Activated CD4-positive, alpha-beta memory T cell treated with anti-CD3 and anti-CD28 coated beads for 36 hours (primary cell): ENCODE measurements around the gene PGD. TPM values are rescaled to one million over a fixed set of nuclear protein-coding genes. Genes with fewer than 3 reads are reported as not detected.
"Not testable (repeated sequence)": the region's sequence is repeated elsewhere in the genome, so short reads cannot be mapped to it uniquely, and the experiment has no call there.

Experiments
- CTCF ChIA-PET: fragments of 350-600 bp; sonication (Branson Sonifier 250); formaldehyde crosslinking; loops from one replicate; lab custom pipeline; 2021; ENCODE audit warnings: antibody characterized with exemption, inconsistent platforms; lab: Charles Lee
- POLR2A ChIA-PET: fragments of 350-600 bp; sonication (Branson Sonifier 250); formaldehyde crosslinking; loops from one replicate; lab custom pipeline; 2021; ENCODE audit warnings: antibody characterized with exemption; lab: Charles Lee
- DNase-seq: peaks from one replicate; pipeline ENCODE4 v3.0.0-alpha.2; 2020
- H3K27ac Mint-ChIP-seq: one replicate; pipeline ENCODE4 v1.8.0; 2021; ENCODE audit warnings: mixed read lengths
- H3K27me3 Mint-ChIP-seq: one replicate; pipeline ENCODE4 v1.8.0; 2021; ENCODE audit warnings: mixed read lengths
- H3K36me3 Mint-ChIP-seq: one replicate; pipeline ENCODE4 v1.8.0; 2021; ENCODE audit warnings: mixed read lengths
- H3K4me1 Mint-ChIP-seq: one replicate; pipeline ENCODE4 v1.8.0; 2021; ENCODE audit warnings: low read depth, mixed read lengths
- H3K4me3 Mint-ChIP-seq: one replicate; pipeline ENCODE4 v1.8.0; 2021; ENCODE audit warnings: mild to moderate bottlenecking, mixed read lengths
- H3K9me3 Mint-ChIP-seq: one replicate; pipeline ENCODE4 v1.8.0; 2021; ENCODE audit warnings: mixed read lengths
- intact Hi-C: fragments of 100-400 bp; cut with micrococcal nuclease; formaldehyde crosslinking; loops from one replicate; pipeline ENCODE4 v1.15.1; 2023
- total RNA-seq, 2 experiments: library from RNA; stranded (reverse); gene quantifications; one replicate each; pipeline ENCODE4 v1.2.3, GENCODE V29; 2021

Gene PGD
- total RNA-seq = 10 to 100 TPM; 94.6 to 96.7 TPM

DNA sequence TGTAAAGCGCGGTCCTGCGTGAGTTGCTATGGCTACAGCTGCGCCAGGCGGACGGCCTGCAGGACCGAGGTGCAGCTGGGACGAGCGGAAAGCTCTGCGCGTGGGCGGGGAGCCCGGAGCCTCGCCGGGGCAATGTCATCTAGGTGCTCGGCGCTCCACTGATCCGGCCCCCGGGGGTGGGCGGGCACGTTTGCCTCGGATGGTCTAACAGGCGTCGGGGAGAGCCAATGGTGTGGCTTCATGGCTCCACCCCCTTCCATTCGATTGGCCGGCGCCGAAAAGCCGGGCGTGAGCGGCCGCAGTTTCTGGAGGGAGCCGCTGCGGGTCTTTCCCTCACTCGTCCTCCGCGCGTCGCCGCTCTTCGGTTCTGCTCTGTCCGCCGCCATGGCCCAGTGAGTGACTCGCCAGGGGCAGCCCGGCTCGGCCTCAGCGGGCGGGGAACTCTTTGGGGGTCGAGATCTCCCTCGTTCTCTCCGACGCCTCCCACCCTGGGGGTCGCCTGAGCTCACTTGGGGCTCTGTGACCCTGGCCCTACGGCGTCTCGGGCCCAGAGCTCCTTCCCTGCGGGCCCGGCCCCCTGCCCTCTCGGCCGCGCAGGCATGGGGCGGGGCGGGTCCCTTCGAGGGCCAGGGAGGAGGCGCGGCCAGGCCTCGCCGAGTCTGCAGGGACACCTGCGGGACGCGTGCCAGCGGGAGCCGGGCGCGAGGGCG is at the start of gene PGD:
TSS of gene PGD (plus strand) at position 331 of the 710 bp plus-strand sequence. CDS start at position 385, 54 bp downstream.
- POLR2A ChIA-PET = interaction anchor here (1.0 to 1.1 kb wide), 2 partner anchors 31 to 189 kb away, joined by 3 read pairs; partner anchors contain the start of genes CENPS and KIF1B
- Mint-ChIP-seq H3K9me3 (no peaks in the 10 kb centered on the region), H3K4me3 (peak within 1 kb of the TSS; percentile 88), H3K27me3 (no peaks in the 10 kb centered on the region), H3K27ac (peak within 1 kb of the TSS; percentile 55), H3K4me1 (peaks cover 25% of the 10 kb centered on the region), H3K36me3 (peaks cover 16% of the 10 kb centered on the region)
- CTCF ChIA-PET = interaction anchor here (0.7 to 1.8 kb wide), 4 partner anchors 11 to 188 kb away, joined by 3 to 5 read pairs (median 4); partner anchors contain the start of genes CENPS and KIF1B
- DNase-seq = peak; percentile 99
- intact Hi-C loops = loop anchor here (1.0 to 2.0 kb wide), 3 partner anchors 29 to 366 kb away; partner anchors contain the start of genes PEX14 and UBE4B

DNA sequence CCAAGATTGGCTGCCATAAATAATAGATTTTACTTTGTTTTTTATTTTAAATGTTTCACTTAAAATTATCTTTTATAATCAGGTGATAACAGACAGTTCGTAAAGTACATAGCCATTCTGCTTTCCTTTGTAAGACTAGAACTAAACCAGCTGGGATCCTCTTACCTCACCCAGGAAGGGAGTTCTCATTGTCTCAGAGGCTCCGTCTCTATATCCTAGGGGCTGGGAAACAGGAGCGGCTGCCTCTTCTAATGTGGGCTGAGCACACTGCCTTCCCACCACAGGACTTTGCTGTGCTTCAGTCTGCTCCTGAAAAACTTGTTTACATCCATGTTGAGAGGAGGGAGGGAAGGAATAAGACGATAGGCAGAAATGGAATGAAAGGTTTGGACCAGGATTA is 45.6 kb upstream of the PGD start:
- Mint-ChIP-seq H3K4me1 (no peaks in the 10 kb centered on the region), H3K4me3 (no peak overlapping the region), H3K36me3 (peaks cover 7% of the 10 kb centered on the region), H3K27ac (no peak overlapping the region), H3K9me3 (no peaks in the 10 kb centered on the region), H3K27me3 (no peaks in the 10 kb centered on the region)
- CTCF ChIA-PET = no interaction called here
- no peak for DNase-seq
- intact Hi-C loops = no loop called here
- POLR2A ChIA-PET = no interaction called here

DNA sequence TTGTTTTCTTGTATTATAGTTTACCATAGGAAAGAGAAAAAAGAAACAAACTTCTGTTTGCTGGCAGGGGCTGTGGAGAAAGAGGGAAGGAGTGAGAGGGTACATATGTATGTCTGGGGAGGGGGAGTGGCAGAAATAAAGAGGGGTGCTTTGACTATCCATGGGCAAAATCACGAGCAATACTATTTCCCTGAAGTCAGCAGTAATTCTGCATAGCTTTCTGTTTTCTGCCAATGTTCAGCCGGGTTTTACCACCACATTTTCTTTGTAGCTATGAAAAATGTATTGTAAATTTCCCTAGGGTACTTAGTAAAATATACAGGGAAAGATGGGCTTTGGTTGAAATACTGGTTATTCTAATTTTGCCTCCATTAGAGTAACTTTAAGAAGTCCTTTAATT is 45.2 kb upstream of the PGD start:
- no peaks in the 10 kb centered on the region for H3K27me3 Mint-ChIP-seq
- CTCF ChIA-PET = no interaction called here
- no peak for DNase-seq
- intact Hi-C loops = no loop called here
- H3K4me3 Mint-ChIP-seq = no peak overlapping the region
- H3K9me3 Mint-ChIP-seq = no peaks in the 10 kb centered on the region
- H3K4me1 Mint-ChIP-seq = no peaks in the 10 kb centered on the region
- POLR2A ChIA-PET = no interaction called here
- H3K27ac Mint-ChIP-seq = no peak overlapping the region
- peaks cover 4% of the 10 kb centered on the region for H3K36me3 Mint-ChIP-seq

DNA sequence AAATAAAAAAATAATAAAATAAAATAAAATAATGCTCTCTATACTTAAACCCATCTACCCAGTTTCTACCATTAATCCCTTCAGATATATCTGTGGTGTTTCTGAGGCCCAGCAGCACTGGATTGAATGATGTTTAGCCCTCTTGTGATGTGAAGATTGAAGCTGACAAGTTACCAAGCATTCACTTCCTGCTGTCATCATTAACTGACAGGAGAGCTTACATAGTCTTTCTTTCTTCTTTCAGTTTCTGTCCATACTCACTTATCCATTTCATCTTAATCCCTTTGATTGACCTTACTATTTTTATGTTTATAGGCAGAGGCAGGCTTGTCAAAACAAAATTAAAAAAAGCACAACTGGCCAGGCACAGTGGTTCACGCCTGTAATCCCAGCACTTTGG is 38.8 kb upstream of the PGD start:
- Mint-ChIP-seq H3K36me3 (peaks cover 11% of the 10 kb centered on the region), H3K4me1 (no peaks in the 10 kb centered on the region), H3K27me3 (no peaks in the 10 kb centered on the region), H3K4me3 (no peak overlapping the region), H3K27ac (peak overlapping the region; percentile 0), H3K9me3 (no peaks in the 10 kb centered on the region)
- DNase-seq = no peak
- CTCF ChIA-PET = interaction anchor here (1.8 kb wide), 1 partner anchor 151 kb away, joined by 5 read pairs; no protein-coding TSS in a partner anchor
- intact Hi-C loops = no loop called here
- POLR2A ChIA-PET = no interaction called here

DNA sequence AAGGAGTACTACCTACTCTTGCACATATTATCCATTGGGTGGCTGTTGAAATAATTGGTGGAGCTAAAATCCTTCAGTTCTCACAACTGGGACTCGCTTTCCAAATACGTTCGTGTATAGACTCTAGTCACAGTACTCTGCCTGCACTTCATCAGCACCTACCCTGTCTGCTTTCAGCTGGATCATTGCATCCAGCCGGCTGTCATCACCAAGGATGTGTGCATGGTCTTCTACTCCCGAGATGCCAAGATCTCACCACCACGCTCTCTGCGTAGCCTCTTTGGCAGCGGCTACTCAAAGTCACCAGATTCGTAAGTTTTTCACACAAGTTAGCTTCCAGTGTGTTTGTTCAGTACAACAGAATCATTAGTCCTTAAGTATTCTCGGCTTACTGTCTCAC is 37.3 kb upstream of the PGD start:
- no peaks in the 10 kb centered on the region for H3K9me3 Mint-ChIP-seq
- H3K27ac Mint-ChIP-seq = no peak overlapping the region
- H3K36me3 Mint-ChIP-seq = peaks cover 11% of the 10 kb centered on the region
- H3K4me3 Mint-ChIP-seq = no peak overlapping the region
- H3K4me1 Mint-ChIP-seq = no peaks in the 10 kb centered on the region
- no peak for DNase-seq
- H3K27me3 Mint-ChIP-seq = no peaks in the 10 kb centered on the region
- ChIA-PET POLR2A (no interaction called here), CTCF (interaction anchor here (0.6 kb wide), 1 partner anchor 247 kb away, joined by 3 read pairs; no protein-coding TSS in a partner anchor)
- intact Hi-C loops = no loop called here

DNA sequence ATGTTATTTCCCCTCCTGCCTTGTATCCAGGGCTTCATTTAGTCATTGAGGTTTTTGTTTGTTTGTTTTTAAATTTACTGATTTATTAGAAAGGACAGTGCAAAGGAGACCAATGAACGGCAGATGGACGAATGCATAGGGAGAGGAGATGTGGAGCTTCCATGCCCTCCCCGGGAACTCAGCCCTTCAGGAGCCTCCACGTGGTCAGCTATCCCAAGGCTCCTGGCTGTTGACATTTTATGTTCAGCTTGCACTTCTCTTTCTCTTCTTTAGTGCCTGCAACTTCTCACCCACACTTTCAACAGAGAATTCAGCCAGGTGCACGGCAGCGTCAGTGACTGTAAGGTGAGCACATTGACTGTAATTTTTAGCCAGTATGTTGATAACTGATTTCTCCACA is 30.7 kb upstream of the PGD start:
- intact Hi-C loops = no loop called here
- DNase-seq = no peak
- ChIA-PET CTCF (no interaction called here), POLR2A (no interaction called here)
- Mint-ChIP-seq H3K27me3 (no peaks in the 10 kb centered on the region), H3K4me3 (no peak overlapping the region), H3K36me3 (peaks cover 6% of the 10 kb centered on the region), H3K9me3 (no peaks in the 10 kb centered on the region), H3K4me1 (no peaks in the 10 kb centered on the region), H3K27ac (no peak overlapping the region)

DNA sequence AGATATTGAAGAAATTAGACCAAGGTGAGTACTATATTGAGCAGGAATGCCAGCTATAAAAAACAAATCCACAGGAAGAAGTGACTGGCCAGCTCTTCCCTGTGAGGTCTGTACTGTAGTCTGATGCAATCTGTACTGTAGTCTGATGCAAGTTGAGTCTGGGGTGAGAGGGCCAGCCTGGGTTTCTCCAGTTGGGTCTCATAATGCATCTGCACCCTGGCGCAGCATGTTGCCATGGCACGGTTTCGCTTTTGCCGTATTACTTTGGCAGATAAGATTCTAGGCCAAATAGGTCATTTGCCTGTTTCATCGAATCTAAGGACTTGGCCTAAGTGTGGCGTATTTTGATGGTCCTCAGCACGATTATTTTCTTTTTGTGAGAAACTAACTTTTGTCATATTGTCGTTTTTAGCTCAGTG is 24.4 kb upstream of the PGD start:
- peaks cover 13% of the 10 kb centered on the region for H3K36me3 Mint-ChIP-seq
- no peaks in the 10 kb centered on the region for H3K4me1 Mint-ChIP-seq
- no peak overlapping the region for H3K4me3 Mint-ChIP-seq
- no peaks in the 10 kb centered on the region for H3K9me3 Mint-ChIP-seq
- H3K27ac Mint-ChIP-seq = no peak overlapping the region
- intact Hi-C loops = no loop called here
- H3K27me3 Mint-ChIP-seq = no peaks in the 10 kb centered on the region
- ChIA-PET CTCF (no interaction called here), POLR2A (no interaction called here)
- DNase-seq = no peak

DNA sequence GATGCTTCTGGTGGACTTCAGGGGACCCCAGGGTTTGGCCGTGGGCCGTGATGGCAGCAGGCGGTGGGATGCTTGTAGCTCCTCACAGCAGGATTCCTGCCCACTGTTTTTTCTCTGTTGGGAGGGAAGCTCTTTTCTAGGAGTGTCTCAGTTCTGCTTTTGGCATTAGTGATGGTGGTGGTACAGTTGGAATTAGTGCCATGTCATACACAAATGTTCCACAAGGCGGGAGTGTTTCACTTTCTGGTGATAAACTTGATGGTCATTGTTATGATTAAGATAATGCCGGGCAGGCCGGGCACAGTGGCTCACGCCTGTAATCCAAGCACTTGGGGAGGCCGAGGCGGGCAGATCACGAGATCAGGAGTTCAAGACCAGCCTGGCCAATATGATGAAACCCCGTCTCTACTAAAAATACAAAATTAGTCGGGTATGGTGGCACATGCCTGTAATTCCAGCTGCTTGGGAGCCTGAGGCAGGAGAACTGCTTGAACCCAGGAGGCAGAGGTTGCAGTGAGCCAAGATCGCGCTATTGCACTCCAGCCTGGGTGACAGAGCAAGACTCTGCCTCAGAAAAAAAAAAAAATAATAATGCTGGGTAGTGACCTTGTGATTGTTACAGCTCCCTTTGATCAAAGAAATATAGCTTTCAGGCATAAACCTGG is 21.4 kb upstream of the PGD start:
- peak; percentile 26 for DNase-seq
- CTCF ChIA-PET = interaction anchor here (0.7 to 1.4 kb wide), 3 partner anchors 50 to 193 kb away, joined by 3 read pairs; no protein-coding TSS in a partner anchor
- POLR2A ChIA-PET, H3K36me3 Mint-ChIP-seq, H3K4me3 Mint-ChIP-seq, H3K4me1 Mint-ChIP-seq, H3K9me3 Mint-ChIP-seq, H3K27ac Mint-ChIP-seq, H3K27me3 Mint-ChIP-seq: not testable (repeated sequence)
- intact Hi-C loops = loop anchor here (2.0 kb wide), 1 partner anchor 51 kb away; no protein-coding TSS in a partner anchor

DNA sequence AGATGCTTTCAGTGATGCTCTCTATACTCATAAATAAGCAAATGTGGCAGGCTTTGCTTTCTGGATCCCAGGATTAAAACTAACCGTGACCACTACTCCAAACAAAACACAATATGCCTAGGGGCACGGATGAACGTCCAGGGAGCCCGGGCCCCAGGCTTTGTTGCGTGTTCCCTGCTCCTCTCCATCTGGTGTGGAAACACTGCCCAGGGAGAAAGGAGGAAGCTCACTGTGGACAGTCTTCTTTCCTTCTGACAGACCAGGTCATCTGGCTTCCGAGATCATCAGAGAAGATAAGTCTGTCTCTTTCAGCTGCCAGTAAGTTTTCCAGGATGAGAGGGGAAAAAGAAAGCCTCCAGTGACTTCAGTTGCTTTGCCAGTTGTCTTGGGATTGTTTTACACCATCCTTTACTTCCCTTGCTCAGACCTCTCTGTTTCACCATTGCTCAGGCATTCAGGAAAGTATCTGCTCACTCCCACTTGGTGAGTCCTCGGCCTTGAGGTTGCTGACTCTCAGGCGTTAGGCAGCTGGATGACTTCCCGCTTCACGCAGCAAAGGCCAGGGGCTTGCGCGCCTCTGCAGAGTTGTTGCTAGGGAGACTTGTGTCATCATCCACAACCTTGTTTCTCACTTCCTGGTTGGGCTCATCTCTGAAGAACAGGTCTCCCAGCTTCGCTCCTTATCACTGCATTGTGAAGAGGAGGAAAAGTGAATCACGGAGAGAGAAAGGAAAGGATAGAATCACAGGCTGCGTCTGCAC is 20.6 kb upstream of the PGD start:
- POLR2A ChIA-PET = no interaction called here

DNA sequence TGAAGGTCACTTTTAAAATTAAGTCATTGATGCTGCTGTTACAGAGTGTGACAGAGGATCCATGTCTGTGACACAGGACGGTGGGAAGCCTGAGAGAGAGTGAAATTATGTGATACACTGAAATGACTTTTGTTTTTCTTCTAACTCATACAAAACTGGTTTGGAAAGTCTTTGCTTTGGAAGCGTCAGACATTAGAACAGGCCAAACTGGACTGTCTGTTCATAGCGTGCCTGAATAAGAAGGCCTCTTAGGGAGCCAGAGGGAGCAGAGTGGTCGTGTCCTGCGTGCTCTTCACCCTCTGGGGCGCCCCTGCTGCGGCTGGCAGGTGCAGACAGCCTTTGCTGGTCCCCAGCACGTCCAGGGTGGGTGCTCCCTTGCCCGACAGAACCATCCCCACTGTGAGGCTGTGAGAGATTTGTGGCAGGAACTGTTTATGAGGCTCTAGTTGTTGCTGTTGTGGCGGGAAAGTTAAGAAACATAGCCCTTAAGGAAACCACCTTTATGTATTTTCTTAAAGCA is 19.7 kb upstream of the PGD start:
- ChIA-PET CTCF (no interaction called here), POLR2A (no interaction called here)
- no peak for DNase-seq
- no peak overlapping the region for H3K4me3 Mint-ChIP-seq
- no peaks in the 10 kb centered on the region for H3K4me1 Mint-ChIP-seq
- no peaks in the 10 kb centered on the region for H3K27me3 Mint-ChIP-seq
- H3K9me3 Mint-ChIP-seq = no peaks in the 10 kb centered on the region
- H3K36me3 Mint-ChIP-seq = peaks cover 4% of the 10 kb centered on the region
- no peak overlapping the region for H3K27ac Mint-ChIP-seq
- intact Hi-C loops = no loop called here

More for the DNA sequence above, 20.6 kb upstream of the PGD start:
- Mint-ChIP-seq H3K36me3 (peaks cover 7% of the 10 kb centered on the region), H3K27me3 (no peaks in the 10 kb centered on the region), H3K4me1 (no peaks in the 10 kb centered on the region), H3K4me3 (no peak overlapping the region), H3K27ac (no peak overlapping the region), H3K9me3 (no peaks in the 10 kb centered on the region)
- DNase-seq = no peak
- CTCF ChIA-PET = interaction anchor here (0.7 to 1.4 kb wide), 3 partner anchors 49 to 194 kb away, joined by 3 read pairs; no protein-coding TSS in a partner anchor
- intact Hi-C loops = no loop called here

DNA sequence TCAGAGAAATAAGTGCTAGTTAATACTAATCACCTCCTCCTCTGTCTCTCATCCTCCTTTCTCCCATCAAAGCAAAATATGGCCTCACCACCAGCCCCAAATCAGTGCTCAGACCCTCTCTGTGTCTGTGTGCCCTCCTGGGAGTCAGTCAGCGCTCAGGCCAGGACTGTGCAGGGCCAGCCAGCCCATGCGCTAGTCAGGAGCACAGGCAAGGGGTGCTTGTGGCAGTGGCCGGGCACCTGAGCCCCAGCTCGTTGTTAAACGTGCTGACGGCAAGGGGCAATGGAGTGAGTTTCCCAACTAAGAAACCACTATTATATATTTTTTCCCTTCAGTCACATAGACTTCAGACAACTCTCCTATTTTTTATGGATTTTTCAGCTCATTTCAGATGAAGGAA is 19.2 kb upstream of the PGD start:
- POLR2A ChIA-PET = no interaction called here
- H3K27me3 Mint-ChIP-seq = no peaks in the 10 kb centered on the region
- intact Hi-C loops = no loop called here
- H3K4me1 Mint-ChIP-seq = no peaks in the 10 kb centered on the region
- H3K4me3 Mint-ChIP-seq = no peak overlapping the region
- no peaks in the 10 kb centered on the region for H3K9me3 Mint-ChIP-seq
- CTCF ChIA-PET = interaction anchor here (1.1 kb wide), 1 partner anchor 169 kb away, joined by 3 read pairs; the partner anchor contains the start of gene KIF1B
- DNase-seq = no peak
- H3K36me3 Mint-ChIP-seq = peaks cover 4% of the 10 kb centered on the region
- no peak overlapping the region for H3K27ac Mint-ChIP-seq
